Activated CD4-positive, alpha-beta T cell treated with anti-CD3 and anti-CD28 coated beads, Interleukin-2, amount 50 U/mL, for 1 hour (primary cell): ENCODE data around the gene FOXL2.

Experiments used
- DNase-seq: peaks from one replicate; pipeline ENCODE4 v3.0.0-alpha.2; 2020

FOXL2 gene

DNA sequence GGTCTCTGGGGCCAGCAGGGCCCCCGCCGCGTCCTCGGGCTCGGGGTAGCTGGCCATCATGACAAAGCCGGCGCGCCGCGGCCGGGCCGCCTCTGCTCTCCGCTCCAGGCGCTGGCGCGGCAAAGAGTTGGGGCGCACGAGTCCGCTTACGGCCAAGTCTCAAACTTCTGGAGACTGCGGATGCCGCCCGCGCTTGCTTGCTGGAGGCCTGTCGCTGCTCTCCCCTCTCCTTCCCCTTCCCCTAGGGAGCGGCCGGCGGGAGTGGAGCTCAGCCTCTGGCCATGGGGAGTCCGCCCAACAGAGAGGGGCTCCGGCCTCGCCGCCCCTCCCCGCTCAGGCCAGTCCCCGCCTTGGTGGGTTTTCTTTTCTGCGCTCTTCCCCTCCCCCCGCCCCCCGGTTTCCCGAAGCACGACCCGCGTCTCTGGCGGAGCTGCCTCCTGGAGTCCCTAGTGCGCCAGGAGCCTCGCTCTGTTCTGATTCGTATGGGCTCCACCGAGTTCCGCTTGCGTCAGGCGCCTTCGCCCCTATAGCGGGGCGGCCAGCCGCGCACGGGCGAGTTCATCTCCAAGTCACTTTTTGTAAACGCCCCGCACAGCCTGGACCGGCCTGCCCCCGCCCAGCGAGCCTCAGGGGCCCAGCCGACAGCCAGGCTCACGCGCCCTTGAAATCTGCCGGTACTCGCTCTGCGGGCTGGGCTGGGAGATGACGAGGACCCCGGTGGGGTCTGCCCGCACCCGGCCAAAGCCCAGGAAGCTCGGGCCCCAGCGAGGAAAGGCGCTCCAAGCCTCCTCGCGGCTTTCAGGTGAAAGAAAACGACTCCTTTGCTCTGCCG, at the start of gene FOXL2, which contains the start of gene FOXL2NB:
Gene FOXL2 (minus strand): TSS at position 475 of the 832 bp plus-strand sequence. CDS start 415 bp downstream, at position 60.
Gene FOXL2NB (plus strand): TSS at position 555 of the 832 bp plus-strand sequence. CDS start 148 bp downstream, at position 703.
- no peak for DNase-seq

DNA sequence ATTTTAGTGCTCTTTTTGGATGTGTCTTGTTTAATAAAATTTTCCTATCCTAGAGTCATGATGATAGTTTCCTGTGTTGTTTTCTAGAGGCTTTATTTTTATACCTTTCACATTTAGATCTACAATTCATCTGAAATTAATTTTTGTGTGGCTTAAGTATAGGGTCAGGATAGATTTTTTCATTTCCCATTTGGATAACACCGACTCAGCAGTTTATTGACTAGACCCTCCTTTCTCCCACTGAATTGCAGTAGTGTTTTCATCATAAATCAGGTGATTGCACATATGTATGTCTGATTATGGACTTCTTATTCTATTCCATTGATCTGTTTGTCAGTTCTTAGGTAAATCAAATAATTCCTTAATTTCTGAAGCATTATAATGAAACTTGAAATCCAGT, 48.8 kb upstream of the FOXL2 start:
- no peak for DNase-seq

DNA sequence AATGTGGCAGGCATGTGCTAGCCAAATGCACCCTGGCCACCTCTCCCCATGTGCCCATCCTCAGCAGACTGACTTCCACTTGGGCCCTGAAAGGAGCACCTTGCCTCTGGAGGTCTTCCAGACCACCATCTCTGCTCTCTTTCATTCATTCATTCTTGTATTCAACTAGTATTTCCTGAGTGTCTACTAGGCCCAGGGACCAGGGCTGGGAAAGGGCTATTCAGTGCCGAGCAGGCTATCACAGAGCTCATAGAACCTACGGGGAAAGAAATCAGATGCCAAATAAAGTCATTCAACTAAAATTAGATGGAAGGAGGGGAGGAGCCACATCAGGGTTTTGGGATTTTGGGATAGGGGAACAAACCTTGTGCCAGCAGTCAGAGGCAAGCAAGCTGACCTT, 40.2 kb upstream of the FOXL2 start:
- DNase-seq = no peak

DNA sequence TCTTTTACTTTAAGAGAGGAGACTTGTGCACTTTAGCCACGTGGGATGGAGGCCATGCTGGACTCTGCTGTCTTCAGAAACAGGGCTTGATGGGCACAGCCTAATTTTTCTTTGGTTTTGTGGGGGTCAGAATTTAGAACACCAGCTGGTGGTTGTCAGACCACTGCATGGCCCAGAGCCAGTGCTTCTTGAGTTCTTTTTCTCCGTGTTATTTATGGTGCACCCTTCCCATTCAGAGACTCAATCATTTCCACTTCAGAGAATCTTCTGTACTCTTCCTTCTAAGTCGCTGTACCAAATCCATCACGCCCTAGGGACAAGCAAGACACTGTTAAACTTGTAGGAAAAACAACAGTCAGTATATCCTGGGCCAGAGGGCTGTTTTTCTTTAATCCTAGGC, 39.0 kb upstream of the FOXL2 start:
- no peak for DNase-seq

DNA sequence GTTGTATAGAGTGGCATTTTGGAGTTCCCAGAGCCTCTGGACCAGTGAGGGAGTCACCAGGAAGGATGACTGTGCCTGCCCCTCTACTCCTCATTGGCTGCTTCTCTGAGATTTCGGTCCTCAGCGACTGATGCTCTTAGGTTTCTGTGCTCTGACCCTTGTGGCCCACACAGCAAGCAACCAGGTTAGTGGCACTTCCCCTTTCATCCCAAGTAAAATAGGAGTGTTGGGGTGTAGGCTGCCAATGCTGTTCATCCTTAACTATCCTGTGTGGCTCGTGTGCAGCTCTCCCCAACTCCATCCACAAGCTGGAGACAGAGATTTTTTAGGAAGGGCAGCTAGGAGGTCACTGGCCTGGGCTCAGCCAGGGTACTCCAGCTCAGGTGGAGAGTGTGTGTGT, 37.9 kb upstream of the FOXL2 start:
- DNase-seq = no peak

DNA sequence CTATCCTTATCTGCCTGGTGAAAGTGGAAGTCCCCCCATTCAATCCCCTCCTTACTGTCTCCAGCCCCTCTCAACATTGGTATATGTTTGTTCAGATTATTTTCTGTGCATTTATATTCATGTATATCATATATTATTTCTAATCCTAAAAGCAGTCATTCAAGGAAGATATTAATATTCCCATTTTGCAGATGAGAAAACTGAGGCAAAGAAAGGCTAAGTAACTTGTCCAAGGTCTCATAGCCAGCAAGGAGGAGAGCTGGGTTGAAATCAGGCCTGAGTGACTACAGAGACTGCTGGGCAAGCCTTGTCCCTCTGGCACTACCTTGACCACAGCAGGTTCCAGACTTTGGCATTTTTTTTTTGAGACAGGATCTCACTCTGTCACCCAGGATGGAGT, 29.1 kb upstream of the FOXL2 start:
- no peak for DNase-seq

DNA sequence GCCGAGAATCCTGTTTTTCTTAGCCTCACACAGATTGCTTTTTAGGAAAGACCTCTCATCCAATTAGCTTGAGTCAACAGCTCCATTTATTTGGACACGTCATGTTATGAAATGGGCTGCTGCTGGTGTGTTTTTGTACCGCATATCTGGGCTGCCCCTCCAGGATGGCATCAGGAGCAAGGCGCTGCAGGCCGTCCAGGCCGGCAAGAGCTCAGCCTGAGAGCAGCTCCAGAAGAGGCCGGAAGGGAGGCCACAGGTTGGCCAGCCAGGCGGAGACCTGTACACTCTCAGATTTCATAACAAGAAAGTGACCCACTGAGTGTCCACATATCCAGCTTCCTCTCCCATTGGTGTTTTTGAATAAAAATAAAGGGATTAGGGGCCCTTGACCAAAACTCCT, 28.4 kb upstream of the FOXL2 start:
- DNase-seq = no peak

DNA sequence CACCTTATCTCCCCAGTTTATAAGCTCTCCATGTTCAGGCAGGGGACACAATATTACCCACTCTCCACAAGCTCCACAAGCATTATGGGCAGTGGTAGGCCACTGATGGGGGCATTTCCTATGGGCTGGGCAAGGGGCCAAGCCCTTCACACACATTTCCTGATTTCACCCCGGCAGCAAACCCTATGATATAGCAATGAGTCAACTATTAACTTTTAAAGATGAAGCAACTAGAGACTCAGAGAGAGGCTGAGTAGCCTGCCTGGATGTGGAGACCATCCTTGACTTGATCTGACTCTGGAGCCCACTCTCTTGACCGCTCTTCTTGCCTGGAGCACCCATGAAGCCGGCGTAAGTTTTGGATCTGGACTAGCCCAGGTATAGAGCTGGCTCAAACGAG, 27.5 kb upstream of the FOXL2 start:
- no peak for DNase-seq

DNA sequence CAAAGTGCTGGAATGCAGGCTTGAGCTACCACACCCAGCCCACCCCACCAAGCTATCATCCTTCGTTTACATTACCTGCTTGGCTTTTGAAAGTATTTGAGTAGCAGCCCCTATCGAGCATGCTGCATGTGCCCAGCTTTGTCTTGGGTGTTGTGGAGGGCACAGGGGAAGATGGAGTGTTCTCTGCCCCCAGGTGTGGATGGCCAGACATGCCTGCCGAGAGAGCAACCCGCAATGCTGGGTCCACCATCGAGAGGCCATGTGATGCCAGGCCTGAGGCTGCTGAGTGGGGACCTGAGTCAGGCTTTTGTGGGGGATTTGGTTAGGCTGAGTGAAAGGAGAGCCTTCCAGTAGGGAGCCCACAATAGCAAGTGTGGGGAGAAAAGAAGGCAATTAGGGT, 26.0 kb upstream of the FOXL2 start:
- no peak for DNase-seq

DNA sequence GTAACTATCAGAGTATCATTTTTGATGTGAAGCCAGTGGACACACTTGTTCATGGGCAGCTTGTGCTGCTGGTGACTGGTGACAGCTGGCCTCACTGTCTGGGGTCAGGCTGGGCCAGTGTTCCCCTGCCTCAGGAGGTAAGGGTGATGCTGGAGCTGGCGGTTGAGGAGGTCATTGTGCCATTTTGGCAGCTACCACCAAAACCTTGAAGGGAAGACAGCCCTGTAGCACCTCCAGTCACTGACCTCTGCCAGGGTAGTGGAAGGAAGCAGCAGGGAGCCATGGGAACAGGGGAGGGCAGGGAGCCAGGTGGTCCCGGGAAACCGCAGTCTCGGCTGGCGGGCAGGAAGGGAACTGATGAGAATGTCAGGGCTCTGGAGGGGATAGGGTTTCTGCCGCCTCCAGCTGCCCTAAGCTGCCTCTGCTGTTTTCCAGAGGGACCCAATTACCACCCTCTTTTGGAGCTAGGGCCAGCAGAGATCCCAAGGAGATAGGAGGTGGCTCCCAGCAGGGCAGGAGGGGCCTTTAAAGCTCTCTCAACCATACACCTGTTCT, 24.9 kb upstream of the FOXL2 start:
- no peak for DNase-seq

DNA sequence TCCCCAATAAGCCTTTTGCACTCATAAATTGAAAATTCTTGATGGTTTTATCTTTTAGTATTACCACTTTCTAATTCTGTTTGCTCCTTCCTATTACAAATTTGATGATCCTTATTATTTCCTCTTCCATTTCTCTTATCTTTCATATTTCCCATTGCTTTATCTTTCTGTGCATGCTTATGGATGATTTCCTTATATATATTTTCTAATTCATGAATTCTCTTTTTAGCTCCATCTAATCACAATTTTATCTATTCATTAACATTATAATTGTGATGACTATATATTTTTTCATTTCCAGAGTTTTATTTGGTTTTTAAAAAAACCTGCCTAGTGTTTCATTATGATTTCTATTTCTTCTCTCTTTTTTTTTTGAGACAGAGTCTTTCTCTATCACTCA, 18.0 kb upstream of the FOXL2 start:
- no peak for DNase-seq

DNA sequence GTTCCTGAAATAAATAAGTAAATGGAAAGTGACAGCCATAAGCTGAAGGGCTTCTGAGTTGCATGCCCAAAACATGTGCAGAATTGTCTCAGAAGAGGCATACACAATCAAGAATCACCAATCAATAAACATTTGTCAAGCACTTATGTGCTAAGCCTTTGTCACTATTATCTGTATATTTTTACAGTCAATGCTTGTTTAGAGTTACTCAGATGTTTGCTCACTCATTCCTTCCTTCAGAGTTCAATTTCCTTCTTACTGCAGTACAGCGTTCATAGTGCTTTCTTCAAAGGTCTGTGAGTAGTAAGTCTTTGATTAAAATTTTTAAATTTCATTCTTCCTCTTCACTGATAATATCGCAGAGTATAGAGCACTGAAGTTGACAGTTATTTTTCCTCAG, 17.3 kb upstream of the FOXL2 start:
- no peak for DNase-seq

DNA sequence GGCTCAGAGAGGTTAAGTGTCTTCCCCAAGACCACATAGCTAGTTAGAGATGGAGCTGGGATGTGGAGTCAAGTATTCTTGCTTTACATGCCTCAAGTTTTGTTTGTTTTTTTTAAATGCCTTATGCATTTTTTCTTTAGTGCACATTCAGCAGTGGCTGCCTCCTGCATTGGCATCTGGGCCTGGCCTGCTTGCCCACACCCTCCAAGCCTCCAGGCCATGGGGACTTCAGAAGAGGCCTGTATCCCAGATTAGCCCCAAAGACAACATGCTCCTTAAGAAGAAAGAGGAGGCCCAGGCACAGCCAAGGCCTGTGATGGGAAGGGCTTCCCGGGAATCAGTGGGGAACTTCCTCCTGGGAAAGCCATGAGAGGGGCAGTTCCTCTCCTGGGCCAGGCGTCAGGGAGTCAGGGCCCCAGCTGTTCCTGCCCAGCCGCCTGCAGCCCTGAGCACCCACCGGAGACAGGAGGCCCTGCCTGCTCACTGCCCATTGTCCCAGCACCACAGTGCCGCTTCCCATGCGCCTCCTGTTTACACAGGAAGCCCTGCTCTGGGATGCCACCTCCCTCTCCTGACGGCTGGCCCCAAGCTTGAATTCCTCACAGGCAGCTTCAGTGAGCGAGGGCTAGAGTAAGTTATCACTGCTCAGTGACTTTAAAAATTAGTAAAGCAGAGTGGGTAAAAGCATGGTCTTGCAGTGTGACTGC, 16.1 kb upstream of the FOXL2 start:
- no peak for DNase-seq

DNA sequence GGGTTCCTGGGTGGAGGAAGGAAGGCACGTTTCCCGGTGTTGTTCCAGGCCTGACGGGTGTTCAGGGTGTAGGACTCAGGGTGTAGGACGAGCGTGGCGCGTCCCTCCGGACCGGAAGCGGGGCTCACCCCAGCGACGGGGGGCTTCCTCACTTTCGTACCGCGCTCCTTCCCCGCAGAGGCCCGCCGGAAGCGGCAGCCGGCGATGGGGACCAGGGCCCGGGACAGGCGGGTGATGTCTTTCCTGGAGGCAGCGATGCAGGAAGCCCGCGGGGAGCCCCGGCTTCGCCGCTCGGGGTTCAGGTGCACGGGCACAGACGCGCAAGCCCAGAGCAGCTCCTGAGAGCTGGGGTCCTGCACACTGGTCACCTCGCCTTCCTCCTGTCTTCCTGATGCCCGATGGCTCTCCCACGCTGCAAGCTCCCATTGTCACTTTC, 13.5 kb upstream of the FOXL2 start:
- no peak for DNase-seq

DNA sequence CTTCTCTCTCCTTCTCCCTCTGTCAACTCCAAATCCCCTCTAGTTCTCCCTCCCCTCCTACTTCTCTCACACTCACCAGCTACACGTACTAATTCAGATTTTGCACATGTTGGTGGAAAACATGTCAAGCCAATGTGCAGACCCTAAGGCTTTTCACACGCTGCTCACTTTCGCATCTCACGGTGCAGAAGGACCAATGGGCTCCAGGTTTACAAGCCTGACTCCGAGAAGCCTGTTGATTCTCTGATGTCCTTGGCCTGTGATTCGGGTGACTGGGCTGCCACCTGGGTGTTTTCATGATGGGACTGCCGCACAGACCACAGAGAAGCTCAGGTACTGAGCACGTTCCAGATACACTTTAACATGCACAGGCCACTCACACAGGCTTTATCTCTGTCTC, 3.8 kb upstream of the FOXL2 start:
- no peak for DNase-seq

DNA sequence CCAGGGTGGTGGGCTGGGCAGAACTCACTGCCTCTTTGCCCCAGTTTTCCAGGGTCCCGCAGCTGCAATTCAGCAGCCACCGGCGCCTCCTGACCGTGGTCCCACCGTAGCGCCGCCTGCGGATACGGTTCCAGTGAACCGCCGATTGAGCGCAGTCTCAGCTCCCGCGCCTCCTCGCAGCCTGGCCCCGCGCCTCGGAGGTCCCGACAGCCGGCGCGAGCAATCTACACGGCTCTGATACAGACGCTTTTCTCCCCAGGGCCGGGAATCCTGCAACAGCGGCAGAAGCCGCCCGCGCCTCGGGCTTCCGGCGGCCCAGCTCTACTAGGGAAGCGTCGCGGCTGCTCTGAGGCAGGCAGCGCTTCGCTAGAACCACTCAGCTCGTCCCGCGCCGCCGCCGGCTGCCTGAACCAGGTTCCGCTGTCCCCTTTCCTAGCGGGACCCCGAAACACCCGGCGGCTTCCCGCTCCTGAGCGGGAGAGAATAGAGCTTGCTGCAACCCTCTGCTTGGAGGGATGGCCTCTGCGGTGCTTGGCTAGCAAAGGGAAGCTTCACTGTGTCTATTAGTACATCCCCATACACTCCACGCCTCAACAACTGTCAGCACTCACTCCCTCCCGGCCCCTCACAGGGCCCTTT, 3.2 kb upstream of the FOXL2 start:
- DNase-seq = no peak

DNA sequence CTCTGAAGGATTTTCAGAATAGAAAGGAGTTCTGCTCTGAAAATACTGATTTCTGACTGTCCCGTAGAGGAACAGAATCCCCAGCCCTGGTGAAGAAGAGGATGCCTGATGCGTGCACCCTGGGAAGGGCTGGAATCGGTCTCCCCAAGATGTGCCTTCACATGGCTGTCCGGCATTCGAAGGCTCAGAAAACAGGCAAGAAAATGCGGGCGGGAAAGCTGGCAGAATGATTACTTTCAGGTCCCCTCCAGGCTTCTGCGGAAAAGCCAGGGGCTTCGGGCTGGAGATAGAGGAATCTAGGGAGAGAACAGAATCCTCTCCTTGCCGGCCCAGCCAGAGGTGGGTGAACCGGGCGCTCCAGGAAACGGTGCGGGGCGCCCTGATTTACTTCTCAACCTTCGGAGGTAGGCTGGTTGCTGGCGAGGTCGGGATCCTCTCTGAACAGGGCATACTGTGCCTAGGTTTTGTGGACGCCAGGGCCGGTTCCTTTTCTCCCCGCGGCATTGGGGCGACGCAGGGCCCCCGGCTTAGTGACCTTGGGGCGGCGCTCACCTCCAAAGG, 2.6 kb upstream of the FOXL2 start:
- DNase-seq = no peak

DNA sequence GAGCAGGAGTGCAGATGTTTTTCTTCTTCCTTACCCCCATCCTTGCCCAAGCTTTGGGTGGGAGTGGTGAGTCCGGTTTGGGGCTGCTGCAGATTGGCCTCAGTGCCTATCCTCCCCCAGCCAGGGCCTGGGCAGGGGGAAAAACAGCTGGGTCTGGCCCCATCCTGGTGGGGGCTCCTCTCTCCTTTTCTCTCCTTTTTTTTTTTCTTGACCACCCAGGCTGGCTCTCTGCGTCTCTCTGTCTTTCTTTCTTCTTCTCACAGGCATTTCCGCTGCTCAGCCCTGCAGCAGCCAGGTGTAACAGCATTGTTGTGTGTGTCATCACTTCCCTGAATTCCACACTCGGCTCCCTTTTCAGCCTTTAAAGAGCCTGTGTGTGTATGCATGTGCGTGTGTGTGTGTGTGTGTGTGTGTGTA, 2.1 kb upstream of the FOXL2 start:
- no peak for DNase-seq

DNA sequence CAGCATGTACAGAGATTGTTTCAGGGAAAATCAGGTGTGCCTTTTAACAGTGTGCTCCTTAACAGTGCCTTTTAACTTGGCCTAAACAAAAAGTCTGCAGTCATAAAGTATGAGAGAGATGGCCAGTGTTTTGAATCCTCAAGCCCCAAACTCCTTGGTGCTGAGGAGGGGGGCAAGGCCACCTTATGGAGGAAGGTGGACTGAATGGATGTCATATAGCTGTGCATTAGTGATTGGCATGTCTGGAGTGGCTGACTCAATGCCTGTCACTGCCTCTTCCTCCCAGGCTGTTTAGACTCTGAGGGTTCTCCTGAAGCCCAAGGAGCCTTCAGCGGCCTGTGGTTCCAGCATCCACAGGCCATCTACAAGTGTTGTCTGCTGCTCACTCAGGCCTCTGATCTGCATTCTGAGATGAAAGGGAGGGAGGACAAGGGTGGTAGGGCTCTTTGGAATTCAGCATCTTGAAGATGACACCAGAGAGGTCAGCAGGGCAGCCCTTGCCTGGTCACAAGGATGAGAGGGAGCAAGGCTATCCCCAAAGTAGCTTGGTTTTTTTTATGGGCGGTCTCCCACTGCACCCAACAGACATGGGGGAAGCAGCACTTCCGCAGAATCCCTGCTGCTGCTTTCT, 1.5 kb upstream of the FOXL2 start:
- DNase-seq = no peak

DNA sequence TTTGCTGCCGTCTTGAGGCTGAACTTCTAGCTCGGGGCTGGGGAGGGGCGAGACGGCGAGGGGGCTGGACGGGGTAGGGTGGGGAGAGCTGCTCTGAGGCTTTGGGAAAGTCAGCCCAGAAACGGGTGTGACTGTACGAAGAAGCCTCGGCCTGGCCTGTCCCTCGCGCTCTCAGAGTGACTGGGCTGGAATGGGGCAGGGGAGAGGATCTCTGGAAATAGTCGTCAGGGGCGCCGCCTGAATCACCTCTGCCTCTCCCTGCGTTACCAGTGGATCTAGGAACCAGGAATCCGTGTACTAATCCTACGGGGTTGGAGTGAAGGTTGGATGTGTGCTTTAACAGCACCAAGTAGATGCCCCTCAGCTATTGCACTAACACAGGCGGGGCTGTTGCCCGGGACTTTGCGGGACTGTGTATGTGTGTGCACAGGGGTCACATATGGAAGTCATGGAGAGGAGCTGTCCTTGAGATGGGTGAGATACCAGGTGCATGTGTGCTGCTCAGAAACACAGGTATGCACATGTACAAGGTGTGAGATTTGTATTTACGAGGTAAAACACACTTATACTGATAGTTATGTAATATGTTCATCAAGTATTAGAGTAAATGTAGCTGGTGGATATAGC, 671 bp upstream of the FOXL2 start:
- no peak for DNase-seq

DNA sequence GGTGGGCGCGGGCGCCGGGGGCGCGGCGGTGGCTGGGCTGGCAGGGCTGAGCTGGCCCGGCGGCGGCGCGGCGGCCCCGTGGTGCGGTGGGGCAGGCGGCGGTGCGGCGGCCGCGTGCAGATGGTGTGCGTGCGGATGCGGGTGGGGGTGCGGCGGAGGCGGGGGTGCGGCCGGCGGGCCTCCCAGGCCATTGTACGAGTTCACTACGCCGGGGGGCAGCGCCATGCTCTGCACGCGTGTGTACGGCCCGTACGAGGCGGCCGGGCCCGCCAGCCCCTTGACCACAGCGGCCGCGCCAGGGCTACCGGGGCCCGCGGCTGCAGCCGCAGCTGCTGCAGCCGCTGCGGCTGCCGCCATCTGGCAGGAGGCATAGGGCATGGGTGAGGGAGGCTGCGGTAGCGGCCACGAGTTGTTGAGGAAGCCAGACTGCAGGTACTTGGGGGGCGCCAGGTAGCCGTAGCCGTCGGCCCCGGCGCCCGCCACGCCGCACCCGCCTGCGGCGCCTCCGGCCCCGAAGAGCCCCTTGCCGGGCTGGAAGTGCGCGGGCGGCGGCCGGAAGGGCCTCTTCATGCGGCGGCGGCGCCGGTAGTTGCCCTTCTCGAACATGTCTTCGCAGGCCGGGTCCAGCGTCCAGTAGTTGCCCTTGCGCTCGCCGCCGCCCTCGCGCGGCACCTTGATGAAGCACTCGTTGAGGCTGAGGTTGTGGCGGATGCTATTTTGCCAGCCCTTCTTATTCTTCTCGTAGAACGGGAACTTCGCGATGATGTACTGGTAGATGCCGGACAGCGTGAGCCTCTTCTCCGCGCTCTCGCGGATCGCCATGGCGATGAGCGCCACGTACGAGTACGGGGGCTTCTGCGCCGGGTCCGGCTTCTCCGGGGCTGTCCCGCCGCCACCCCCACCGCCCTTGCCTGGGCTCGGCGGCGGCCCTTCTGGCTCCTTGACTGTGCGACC, 951 bp downstream of the FOXL2 start:
- no peak for DNase-seq
